Measurements from ENCODE around the gene NIP7. TPM values are rescaled to one million over a fixed set of nuclear protein-coding genes. Genes with fewer than 3 reads are reported as not detected.

The NIP7 gene
- total and polyA plus RNA-seq, 9 of the 15 experiments (the other 6 are each of a cell fraction or from before 2014, with no cell fraction given) = 28.9 to 85.5 (median 72.5) TPM

DNA sequence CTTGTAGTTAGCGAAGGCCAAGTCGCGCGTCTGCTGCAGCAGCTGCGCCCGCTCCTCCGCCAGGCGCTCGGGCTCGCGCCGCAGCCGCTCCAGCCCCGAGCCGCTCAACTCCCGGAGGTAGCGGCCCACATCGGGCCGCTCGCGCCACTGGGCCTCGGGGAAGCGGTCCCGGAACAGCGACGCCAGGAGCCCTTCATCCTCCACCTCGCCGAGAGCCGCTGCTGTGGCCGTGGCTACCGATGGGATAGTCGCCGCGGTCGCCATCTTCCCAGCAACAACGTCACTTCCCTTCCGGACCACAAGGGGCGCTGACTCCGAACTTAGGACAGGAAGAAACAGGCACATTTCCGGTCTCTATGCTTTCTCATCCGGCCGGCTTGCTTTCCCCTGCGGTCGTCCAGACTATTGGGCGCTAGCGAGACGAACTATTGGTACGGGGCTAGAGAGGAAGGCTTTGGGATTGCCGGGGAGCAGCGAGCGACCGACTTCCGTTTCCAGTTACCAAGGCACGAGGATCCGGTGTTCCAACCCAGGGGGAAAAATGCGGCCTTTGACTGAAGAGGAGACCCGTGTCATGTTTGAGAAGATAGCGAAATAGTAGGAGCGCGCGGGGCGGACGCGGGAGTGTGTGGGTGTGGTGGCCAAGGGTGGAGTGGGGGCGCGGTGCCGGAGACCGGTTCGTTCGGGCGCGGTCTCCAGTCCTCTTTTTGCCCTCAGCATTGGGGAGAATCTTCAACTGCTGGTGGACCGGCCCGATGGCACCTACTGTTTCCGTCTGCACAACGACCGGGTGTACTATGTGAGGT, at the start of gene NIP7, which contains the start of gene COG8 (continued):
- TF ChIP-seq NR2C2 (CRISPR knock-in tag; IDR thresholded peaks at IDR 0.05) (no peak), NR2C2 (tag; IDR thresholded peaks at IDR 0.05) (peak; percentile 77; the same call in 1 of the 2 replicates), ZNF197 (CRISPR knock-in tag; IDR thresholded peaks at IDR 0.05; ENCODE audit: low read depth) (no peak), HEY1 (CRISPR knock-in tag; IDR thresholded peaks at IDR 0.05; ENCODE audit: borderline replicate concordance) (no peak), JUN (IDR thresholded peaks at IDR 0.05; ENCODE audit: borderline replicate concordance, low read depth, low read length) (peak; percentile 20; the same call in 1 of the 2 replicates), JUN (CRISPR knock-in tag; IDR thresholded peaks at IDR 0.05; ENCODE audit: borderline replicate concordance) (peak; percentile 94), ZFP1 (CRISPR knock-in tag; IDR thresholded peaks at IDR 0.05) (no peak), ZNF165 (CRISPR knock-in tag; IDR thresholded peaks at IDR 0.05; ENCODE audit: borderline replicate concordance) (no peak), NCOA6 (IDR thresholded peaks at IDR 0.05) (no peak), ETV5 (CRISPR knock-in tag; IDR thresholded peaks at IDR 0.05; ENCODE audit: low read depth) (peak; percentile 98), KAT2B (IDR thresholded peaks at IDR 0.05; ENCODE audit: low read depth, low read length) (no peak), ZBTB8A (IDR thresholded peaks at IDR 0.05; ENCODE audit: partially characterized antibody) (no peak), ZNF134 (CRISPR knock-in tag; conservative IDR thresholded peaks at IDR 0.05) (no peak), RBM22 (IDR thresholded peaks at IDR 0.05; ENCODE audit: low read depth, low read length, poor library complexity, severe bottlenecking) (peak; percentile 69), CBX2 (IDR thresholded peaks at IDR 0.05; ENCODE audit: insufficient read depth, low read length, poor library complexity, severe bottlenecking) (no peak), ZNF445 (CRISPR knock-in tag; IDR thresholded peaks at IDR 0.05; ENCODE audit: low read depth) (no peak), ETS2 (tag; IDR thresholded peaks at IDR 0.05; ENCODE audit: borderline replicate concordance, poor library complexity, severe bottlenecking) (peak; percentile 93), CREB1 (IDR thresholded peaks at IDR 0.05) (peak; percentile 88), CREB1 (CRISPR knock-in tag; IDR thresholded peaks at IDR 0.05) (peak; percentile 93), ZNF239 (CRISPR knock-in tag; IDR thresholded peaks at IDR 0.05) (no peak), MCM2 (IDR thresholded peaks at IDR 0.05; ENCODE audit: low read depth) (no peak), NCOA4 (IDR thresholded peaks at IDR 0.05; ENCODE audit: partially characterized antibody) (no peak)
- TF ChIP-seq, protein P1, sequence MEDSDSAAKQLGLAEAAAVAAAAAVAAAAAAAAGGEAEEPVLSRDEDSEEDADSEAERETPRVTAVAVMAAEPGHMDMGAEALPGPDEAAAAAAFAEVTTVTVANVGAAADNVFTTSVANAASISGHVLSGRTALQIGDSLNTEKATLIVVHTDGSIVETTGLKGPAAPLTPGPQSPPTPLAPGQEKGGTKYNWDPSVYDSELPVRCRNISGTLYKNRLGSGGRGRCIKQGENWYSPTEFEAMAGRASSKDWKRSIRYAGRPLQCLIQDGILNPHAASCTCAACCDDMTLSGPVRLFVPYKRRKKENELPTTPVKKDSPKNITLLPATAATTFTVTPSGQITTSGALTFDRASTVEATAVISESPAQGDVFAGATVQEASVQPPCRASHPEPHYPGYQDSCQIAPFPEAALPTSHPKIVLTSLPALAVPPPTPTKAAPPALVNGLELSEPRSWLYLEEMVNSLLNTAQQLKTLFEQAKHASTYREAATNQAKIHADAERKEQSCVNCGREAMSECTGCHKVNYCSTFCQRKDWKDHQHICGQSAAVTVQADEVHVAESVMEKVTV (CRISPR knock-in tag; IDR thresholded peaks at IDR 0.05) = no peak
- TF ChIP-seq, protein P2, sequence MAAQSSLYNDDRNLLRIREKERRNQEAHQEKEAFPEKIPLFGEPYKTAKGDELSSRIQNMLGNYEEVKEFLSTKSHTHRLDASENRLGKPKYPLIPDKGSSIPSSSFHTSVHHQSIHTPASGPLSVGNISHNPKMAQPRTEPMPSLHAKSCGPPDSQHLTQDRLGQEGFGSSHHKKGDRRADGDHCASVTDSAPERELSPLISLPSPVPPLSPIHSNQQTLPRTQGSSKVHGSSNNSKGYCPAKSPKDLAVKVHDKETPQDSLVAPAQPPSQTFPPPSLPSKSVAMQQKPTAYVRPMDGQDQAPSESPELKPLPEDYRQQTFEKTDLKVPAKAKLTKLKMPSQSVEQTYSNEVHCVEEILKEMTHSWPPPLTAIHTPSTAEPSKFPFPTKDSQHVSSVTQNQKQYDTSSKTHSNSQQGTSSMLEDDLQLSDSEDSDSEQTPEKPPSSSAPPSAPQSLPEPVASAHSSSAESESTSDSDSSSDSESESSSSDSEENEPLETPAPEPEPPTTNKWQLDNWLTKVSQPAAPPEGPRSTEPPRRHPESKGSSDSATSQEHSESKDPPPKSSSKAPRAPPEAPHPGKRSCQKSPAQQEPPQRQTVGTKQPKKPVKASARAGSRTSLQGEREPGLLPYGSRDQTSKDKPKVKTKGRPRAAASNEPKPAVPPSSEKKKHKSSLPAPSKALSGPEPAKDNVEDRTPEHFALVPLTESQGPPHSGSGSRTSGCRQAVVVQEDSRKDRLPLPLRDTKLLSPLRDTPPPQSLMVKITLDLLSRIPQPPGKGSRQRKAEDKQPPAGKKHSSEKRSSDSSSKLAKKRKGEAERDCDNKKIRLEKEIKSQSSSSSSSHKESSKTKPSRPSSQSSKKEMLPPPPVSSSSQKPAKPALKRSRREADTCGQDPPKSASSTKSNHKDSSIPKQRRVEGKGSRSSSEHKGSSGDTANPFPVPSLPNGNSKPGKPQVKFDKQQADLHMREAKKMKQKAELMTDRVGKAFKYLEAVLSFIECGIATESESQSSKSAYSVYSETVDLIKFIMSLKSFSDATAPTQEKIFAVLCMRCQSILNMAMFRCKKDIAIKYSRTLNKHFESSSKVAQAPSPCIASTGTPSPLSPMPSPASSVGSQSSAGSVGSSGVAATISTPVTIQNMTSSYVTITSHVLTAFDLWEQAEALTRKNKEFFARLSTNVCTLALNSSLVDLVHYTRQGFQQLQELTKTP (IDR thresholded peaks at IDR 0.05; ENCODE audit: low read depth in 1 of 2, partially characterized antibody in 2 of 2) = peak in 1 of 2 experiments; percentile 55

Measured in K562 (cell line).